HepG2 (cell line): Measurements from ENCODE around the gene SPATS2. TPM values are rescaled to one million over a fixed set of nuclear protein-coding genes. Genes with fewer than 3 reads are reported as not detected.

Experiments
- AKAP8 ChIP-seq: sonication (generic); formaldehyde crosslinking; IDR thresholded peaks from 2 replicates; pipeline ENCODE4 v1.5.1; 2020; ENCODE audit warnings: mild to moderate bottlenecking, missing genetic modification reagents
- ARID2 ChIP-seq: sonication (generic); formaldehyde crosslinking; IDR thresholded peaks from 2 replicates; pipeline ENCODE4 v1.8.1; 2022; ENCODE audit warnings: mild to moderate bottlenecking, missing genetic modification reagents, borderline replicate concordance
- ATRX ChIP-seq: sonication (generic); formaldehyde crosslinking; IDR thresholded peaks from 2 replicates; pipeline ENCODE4 v1.4.0; 2020; ENCODE audit warnings: missing genetic modification reagents, borderline replicate concordance
- CBFB ChIP-seq: sonication (generic); formaldehyde crosslinking; IDR thresholded peaks from 2 replicates; pipeline ENCODE4 v1.4.0; 2020; ENCODE audit warnings: missing genetic modification reagents
- CHD2 ChIP-seq: IDR thresholded peaks from 2 replicates; pipeline ENCODE4 v1.6.1; 2011; ENCODE audit warnings: low read depth, low read length, improper control_type of control experiment
- DPF2 ChIP-seq: sonication (generic); formaldehyde crosslinking; IDR thresholded peaks from 2 replicates; pipeline ENCODE4 v1.4.0; 2020; ENCODE audit warnings: mild to moderate bottlenecking, low read depth, missing genetic modification reagents, borderline replicate concordance
- DR1 ChIP-seq: sonication (generic); formaldehyde crosslinking; IDR thresholded peaks from 2 replicates; pipeline ENCODE4 v1.8.0; 2021; ENCODE audit warnings: mild to moderate bottlenecking, missing genetic modification reagents, inconsistent platforms
- SMAD1 ChIP-seq: sonication (generic); formaldehyde crosslinking; IDR thresholded peaks from 2 replicates; pipeline ENCODE4 v1.4.0; 2020; ENCODE audit warnings: missing genetic modification reagents, low read depth, mild to moderate bottlenecking, borderline replicate concordance
- ZBTB20 ChIP-seq: sonication (generic); formaldehyde crosslinking; IDR thresholded peaks from 2 replicates; pipeline ENCODE4 v1.8.1; 2023; ENCODE audit warnings: missing genetic modification reagents, low read depth, mild to moderate bottlenecking, borderline replicate concordance
- ZNF24 ChIP-seq: fragments of 450-650 bp; IDR thresholded peaks from 2 replicates; pipeline ENCODE4 v1.6.1; 2017; ENCODE audit warnings: antibody characterized with exemption, mild to moderate bottlenecking
- ZNF446 ChIP-seq: sonication (generic); formaldehyde crosslinking; IDR thresholded peaks from 2 replicates; pipeline ENCODE4 v1.5.0; 2020; ENCODE audit warnings: mild to moderate bottlenecking, missing genetic modification reagents
- ZNF546 ChIP-seq: sonication (generic); formaldehyde crosslinking; conservative IDR thresholded peaks from 2 replicates; pipeline ENCODE4 v1.8.1; 2023; ENCODE audit warnings: mild to moderate bottlenecking, missing genetic modification reagents
- ZNF563 ChIP-seq: sonication (generic); formaldehyde crosslinking; IDR thresholded peaks from 2 replicates; pipeline ENCODE4 v1.8.0; 2022; ENCODE audit warnings: mild to moderate bottlenecking, moderate library complexity, missing genetic modification reagents
- ZNF564 ChIP-seq: sonication (generic); formaldehyde crosslinking; IDR thresholded peaks from 2 replicates; pipeline ENCODE4 v1.8.1; 2023; ENCODE audit warnings: mild to moderate bottlenecking, missing genetic modification reagents
- ZNF75D ChIP-seq: sonication (generic); formaldehyde crosslinking; IDR thresholded peaks from 2 replicates; pipeline ENCODE4 v1.8.1; 2023; ENCODE audit warnings: missing genetic modification reagents, mild to moderate bottlenecking, borderline replicate concordance
- ZNF780A ChIP-seq: sonication (generic); formaldehyde crosslinking; IDR thresholded peaks from 2 replicates; pipeline ENCODE4 v1.8.0; 2022; ENCODE audit warnings: mild to moderate bottlenecking, missing genetic modification reagents, moderate library complexity
- ZNF883 ChIP-seq: sonication (generic); formaldehyde crosslinking; IDR thresholded peaks from 2 replicates; pipeline ENCODE4 v1.5.1; 2020; ENCODE audit warnings: mild to moderate bottlenecking, missing genetic modification reagents; ENCODE audit errors: not compliant biosample characterization
- ZSCAN25 ChIP-seq: sonication (generic); formaldehyde crosslinking; IDR thresholded peaks from 2 replicates; pipeline ENCODE4 v1.8.0; 2022; ENCODE audit warnings: mild to moderate bottlenecking, missing genetic modification reagents
- polyA plus RNA-seq, 8 experiments: library from polyadenylated mRNA; depleted of rRNA in 3 of 8; stranded (reverse) in 7 of 8; unstranded in 1 of 8; fragments of >200 nt; fragmentation: Illumina TruSeq in 4 of 8; extraction: Trizol in 4 of 8; gene quantifications; 2 replicates each; pipeline versions ENCODE4 v1.2.1 to v1.2.3, GENCODE V29; 2011 to 2016; ENCODE audit warnings: low read depth in 4 of 8, missing spikeins in 1 of 8, mixed read lengths in 1 of 8; ENCODE audit not compliant: insufficient read depth in 1 of 8
- total RNA-seq, 5 experiments: library from RNA; depleted of rRNA; stranded (reverse); fragments of >200 nt; fragmentation: Illumina TruSeq; extraction: Trizol; gene quantifications; 2 replicates each; pipeline ENCODE4 v1.2.3, GENCODE V29; 2016; ENCODE audit warnings: low read depth in 1 of 5
- TF ChIP-seq, protein P1 (sequence below): sonication (generic); formaldehyde crosslinking; IDR thresholded peaks from 2 replicates; pipeline ENCODE4 v1.4.0; 2020; ENCODE audit warnings: missing genetic modification reagents, borderline replicate concordance
- TF ChIP-seq, protein P2 (sequence below): sonication (generic); formaldehyde crosslinking; IDR thresholded peaks from 2 replicates; pipeline ENCODE4 v1.5.1; 2020; ENCODE audit warnings: missing genetic modification reagents, mild to moderate bottlenecking, borderline replicate concordance
- TF ChIP-seq, protein P3 (sequence below): sonication (generic); formaldehyde crosslinking; IDR thresholded peaks from 2 replicates; pipeline ENCODE4 v1.4.0; 2020; ENCODE audit warnings: missing genetic modification reagents, borderline replicate concordance

SPATS2 gene
- total and polyA plus RNA-seq, 2 of the 13 experiments (the other 11 are each of a cell fraction or from before 2014, with no cell fraction given), result 19.3 to 28.1 TPM

DNA sequence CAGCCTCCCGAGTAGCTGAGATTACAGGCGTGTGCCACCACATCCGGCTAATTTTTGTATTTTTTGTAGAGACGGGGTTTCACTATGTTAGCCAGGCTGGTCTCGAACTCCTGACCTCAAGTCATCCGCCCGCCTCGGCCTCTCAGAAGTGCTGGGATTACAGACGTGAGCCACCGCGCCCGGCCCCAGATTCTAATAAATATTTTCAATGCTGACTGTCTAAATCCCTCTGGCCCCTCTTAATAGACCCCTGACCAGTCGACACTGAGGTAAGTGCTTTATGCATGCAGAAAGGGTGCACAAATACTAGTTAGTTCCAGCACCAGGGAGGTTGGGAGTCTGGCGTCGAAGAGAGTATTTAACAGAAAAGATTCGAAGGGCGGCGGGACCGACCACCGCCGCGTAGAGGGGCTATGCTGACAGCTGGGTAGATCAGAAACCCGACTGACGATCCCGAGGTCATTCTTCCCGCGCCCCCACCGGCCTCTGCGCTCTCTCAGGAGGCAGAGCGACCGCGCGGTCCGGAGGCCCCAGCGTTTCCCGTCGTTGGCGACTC, 1.1 kb upstream of the SPATS2 start (continued):
- TF ChIP-seq ATRX (CRISPR knock-in tag) (no peak), DR1 (CRISPR knock-in tag) (no peak), ZNF883 (CRISPR knock-in tag) (no peak), ZNF780A (CRISPR knock-in tag) (no peak), ZBTB20 (CRISPR knock-in tag) (no peak), ZNF564 (CRISPR knock-in tag) (no peak), SMAD1 (no peak), CBFB (CRISPR knock-in tag) (no peak), ZNF75D (CRISPR knock-in tag) (no peak), DPF2 (no peak), ARID2 (CRISPR knock-in tag) (no peak), AKAP8 (no peak), ZNF24 (no peak), ZNF546 (CRISPR knock-in tag) (0 out of 2 replicates have a peak, but pooled peaks have one; percentile 20), ZNF446 (CRISPR knock-in tag) (no peak), ZNF563 (no peak), ZSCAN25 (CRISPR knock-in tag) (no peak), CHD2 (no peak)
- TF ChIP-seq, protein P1, sequence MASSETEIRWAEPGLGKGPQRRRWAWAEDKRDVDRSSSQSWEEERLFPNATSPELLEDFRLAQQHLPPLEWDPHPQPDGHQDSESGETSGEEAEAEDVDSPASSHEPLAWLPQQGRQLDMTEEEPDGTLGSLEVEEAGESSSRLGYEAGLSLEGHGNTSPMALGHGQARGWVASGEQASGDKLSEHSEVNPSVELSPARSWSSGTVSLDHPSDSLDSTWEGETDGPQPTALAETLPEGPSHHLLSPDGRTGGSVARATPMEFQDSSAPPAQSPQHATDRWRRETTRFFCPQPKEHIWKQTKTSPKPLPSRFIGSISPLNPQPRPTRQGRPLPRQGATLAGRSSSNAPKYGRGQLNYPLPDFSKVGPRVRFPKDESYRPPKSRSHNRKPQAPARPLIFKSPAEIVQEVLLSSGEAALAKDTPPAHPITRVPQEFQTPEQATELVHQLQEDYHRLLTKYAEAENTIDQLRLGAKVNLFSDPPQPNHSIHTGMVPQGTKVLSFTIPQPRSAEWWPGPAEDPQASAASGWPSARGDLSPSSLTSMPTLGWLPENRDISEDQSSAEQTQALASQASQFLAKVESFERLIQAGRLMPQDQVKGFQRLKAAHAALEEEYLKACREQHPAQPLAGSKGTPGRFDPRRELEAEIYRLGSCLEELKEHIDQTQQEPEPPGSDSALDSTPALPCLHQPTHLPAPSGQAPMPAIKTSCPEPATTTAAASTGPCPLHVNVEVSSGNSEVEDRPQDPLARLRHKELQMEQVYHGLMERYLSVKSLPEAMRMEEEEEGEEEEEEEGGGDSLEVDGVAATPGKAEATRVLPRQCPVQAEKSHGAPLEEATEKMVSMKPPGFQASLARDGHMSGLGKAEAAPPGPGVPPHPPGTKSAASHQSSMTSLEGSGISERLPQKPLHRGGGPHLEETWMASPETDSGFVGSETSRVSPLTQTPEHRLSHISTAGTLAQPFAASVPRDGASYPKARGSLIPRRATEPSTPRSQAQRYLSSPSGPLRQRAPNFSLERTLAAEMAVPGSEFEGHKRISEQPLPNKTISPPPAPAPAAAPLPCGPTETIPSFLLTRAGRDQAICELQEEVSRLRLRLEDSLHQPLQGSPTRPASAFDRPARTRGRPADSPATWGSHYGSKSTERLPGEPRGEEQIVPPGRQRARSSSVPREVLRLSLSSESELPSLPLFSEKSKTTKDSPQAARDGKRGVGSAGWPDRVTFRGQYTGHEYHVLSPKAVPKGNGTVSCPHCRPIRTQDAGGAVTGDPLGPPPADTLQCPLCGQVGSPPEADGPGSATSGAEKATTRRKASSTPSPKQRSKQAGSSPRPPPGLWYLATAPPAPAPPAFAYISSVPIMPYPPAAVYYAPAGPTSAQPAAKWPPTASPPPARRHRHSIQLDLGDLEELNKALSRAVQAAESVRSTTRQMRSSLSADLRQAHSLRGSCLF, result no peak
- TF ChIP-seq, protein P2, sequence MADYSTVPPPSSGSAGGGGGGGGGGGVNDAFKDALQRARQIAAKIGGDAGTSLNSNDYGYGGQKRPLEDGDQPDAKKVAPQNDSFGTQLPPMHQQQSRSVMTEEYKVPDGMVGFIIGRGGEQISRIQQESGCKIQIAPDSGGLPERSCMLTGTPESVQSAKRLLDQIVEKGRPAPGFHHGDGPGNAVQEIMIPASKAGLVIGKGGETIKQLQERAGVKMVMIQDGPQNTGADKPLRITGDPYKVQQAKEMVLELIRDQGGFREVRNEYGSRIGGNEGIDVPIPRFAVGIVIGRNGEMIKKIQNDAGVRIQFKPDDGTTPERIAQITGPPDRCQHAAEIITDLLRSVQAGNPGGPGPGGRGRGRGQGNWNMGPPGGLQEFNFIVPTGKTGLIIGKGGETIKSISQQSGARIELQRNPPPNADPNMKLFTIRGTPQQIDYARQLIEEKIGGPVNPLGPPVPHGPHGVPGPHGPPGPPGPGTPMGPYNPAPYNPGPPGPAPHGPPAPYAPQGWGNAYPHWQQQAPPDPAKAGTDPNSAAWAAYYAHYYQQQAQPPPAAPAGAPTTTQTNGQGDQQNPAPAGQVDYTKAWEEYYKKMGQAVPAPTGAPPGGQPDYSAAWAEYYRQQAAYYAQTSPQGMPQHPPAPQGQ (CRISPR knock-in tag), result no peak
- TF ChIP-seq, protein P3, sequence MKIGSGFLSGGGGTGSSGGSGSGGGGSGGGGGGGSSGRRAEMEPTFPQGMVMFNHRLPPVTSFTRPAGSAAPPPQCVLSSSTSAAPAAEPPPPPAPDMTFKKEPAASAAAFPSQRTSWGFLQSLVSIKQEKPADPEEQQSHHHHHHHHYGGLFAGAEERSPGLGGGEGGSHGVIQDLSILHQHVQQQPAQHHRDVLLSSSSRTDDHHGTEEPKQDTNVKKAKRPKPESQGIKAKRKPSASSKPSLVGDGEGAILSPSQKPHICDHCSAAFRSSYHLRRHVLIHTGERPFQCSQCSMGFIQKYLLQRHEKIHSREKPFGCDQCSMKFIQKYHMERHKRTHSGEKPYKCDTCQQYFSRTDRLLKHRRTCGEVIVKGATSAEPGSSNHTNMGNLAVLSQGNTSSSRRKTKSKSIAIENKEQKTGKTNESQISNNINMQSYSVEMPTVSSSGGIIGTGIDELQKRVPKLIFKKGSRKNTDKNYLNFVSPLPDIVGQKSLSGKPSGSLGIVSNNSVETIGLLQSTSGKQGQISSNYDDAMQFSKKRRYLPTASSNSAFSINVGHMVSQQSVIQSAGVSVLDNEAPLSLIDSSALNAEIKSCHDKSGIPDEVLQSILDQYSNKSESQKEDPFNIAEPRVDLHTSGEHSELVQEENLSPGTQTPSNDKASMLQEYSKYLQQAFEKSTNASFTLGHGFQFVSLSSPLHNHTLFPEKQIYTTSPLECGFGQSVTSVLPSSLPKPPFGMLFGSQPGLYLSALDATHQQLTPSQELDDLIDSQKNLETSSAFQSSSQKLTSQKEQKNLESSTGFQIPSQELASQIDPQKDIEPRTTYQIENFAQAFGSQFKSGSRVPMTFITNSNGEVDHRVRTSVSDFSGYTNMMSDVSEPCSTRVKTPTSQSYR, result no peak
